ENCODE results near the gene ATP2B1.

DNA sequence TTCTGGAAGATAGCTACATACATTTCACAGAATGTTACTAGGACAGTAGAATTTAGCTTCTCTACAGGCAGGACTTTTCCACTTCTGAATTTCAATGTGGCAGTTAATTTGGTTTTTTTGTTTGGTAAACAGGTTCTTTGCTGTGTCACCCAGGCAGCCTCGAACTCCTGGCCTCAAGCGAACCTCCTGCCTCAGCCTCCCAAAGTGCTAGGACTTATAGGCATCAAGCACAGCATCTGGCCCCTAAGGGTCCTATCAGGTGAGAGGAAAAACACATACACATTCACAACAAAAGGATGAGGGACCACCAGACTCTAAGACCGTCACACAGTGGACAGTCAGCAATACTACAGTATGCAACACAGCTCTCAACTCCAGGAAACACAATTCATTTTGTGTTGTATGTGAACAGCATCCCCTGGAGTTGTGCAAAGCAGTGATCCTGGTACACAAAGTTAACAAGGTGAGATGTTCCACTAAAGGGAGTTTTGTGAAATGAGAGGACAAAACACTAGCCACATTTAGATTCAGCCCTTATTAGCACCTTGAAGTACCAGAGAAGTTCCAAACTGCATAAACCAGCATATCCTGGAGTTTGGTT lies 6.9 kb downstream of the ATP2B1 start:
- TF ChIP-seq, protein P1, sequence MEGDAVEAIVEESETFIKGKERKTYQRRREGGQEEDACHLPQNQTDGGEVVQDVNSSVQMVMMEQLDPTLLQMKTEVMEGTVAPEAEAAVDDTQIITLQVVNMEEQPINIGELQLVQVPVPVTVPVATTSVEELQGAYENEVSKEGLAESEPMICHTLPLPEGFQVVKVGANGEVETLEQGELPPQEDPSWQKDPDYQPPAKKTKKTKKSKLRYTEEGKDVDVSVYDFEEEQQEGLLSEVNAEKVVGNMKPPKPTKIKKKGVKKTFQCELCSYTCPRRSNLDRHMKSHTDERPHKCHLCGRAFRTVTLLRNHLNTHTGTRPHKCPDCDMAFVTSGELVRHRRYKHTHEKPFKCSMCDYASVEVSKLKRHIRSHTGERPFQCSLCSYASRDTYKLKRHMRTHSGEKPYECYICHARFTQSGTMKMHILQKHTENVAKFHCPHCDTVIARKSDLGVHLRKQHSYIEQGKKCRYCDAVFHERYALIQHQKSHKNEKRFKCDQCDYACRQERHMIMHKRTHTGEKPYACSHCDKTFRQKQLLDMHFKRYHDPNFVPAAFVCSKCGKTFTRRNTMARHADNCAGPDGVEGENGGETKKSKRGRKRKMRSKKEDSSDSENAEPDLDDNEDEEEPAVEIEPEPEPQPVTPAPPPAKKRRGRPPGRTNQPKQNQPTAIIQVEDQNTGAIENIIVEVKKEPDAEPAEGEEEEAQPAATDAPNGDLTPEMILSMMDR (IDR thresholded peaks at IDR 0.05), result no peak
- TF ChIP-seq POLR2A (IDR thresholded peaks at IDR 0.05) (no peak), EP300 (IDR thresholded peaks at IDR 0.05) (no peak), POLR2AphosphoS5 (IDR thresholded peaks at IDR 0.05) (no peak)
